ENCODE data around the gene PTBP3. TPM values are rescaled to one million over a fixed set of nuclear protein-coding genes. Genes with fewer than 3 reads are reported as not detected.

Gene PTBP3
- total and polyA plus RNA-seq, 2 of the 4 experiments (the other 2 are of a cell fraction), result 8.6 to 15.6 TPM

GRCh38 chr9:112242147-112242804 is 91.1 kb downstream of the PTBP3 start:
- intact Hi-C loops (cut with micrococcal nuclease) (no loop called here), dilution Hi-C loops (cut with HindIII; ENCODE audit: low sequenced_read_pairs, unreplicated experiment) (no loop called here), in situ Hi-C loops (cut with MboI; ENCODE audit: low sequenced_read_pairs) (no loop called here)
- H4K91ac ChIP-seq (ENCODE audit: insufficient read depth, low read depth, low read length), result no peak overlapping the region; the same call in 1 of the 2 replicates
- H3K4me1 ChIP-seq (ENCODE audit: control insufficient read depth, insufficient read depth, low read length), result no peaks in the 10 kb centered on the region; the same call in 1 of the 2 replicates
- no peak overlapping the region for H3K27ac ChIP-seq (ENCODE audit: insufficient read depth, low read length)
- ChIA-PET CTCF (no interaction called here), POLR2A (ENCODE audit: unreplicated experiment) (no interaction called here)
- H2BK15ac ChIP-seq (ENCODE audit: low read depth, low read length), result no peak overlapping the region
- H2AFZ ChIP-seq (replicated peaks; ENCODE audit: low read length, poor library complexity), result no peak overlapping the region
- no peak overlapping the region for H3K4me3 ChIP-seq (ENCODE audit: insufficient read depth, low read depth, low read length)
- H3K18ac ChIP-seq (ENCODE audit: low read depth, low read length), result no peak overlapping the region
- peak overlapping the region; percentile 46; the same call in 1 of the 2 replicates for H2AK5ac ChIP-seq (ENCODE audit: low read depth, low read length)
- WGBS, 2 experiments (ENCODE audit: extremely low coverage in 2 of 2, insufficient read length in 1 of 2), result no CpG with 5 or more reads among the region's 6 CpGs
- no peak overlapping the region for H3K23ac ChIP-seq (ENCODE audit: low read depth, low read length)
- no peak overlapping the region for H3K56ac ChIP-seq (ENCODE audit: extremely low read depth, insufficient read depth, low read length)
- H3K4me2 ChIP-seq (ENCODE audit: low read depth, low read length), result no peak overlapping the region
- no TSS peak for BruUV-seq (replicated peaks)
- H4K5ac ChIP-seq (ENCODE audit: low read depth, low read length), result no peak overlapping the region
- ATAC-seq (ENCODE audit: low read depth) (no peak), DNase-seq (no peak)
- H3K4ac ChIP-seq (ENCODE audit: low read depth, low read length), result peak overlapping the region; percentile 51; the same call in 1 of the 2 replicates
- H3K9ac ChIP-seq (ENCODE audit: low read depth, low read length), result no peak overlapping the region
- no peaks in the 10 kb centered on the region for H3K9me3 ChIP-seq (ENCODE audit: control insufficient read depth, insufficient read depth, low read length)
- no peak overlapping the region for H3K14ac ChIP-seq (replicated peaks; ENCODE audit: low read depth, low read length)
- H4K8ac ChIP-seq (ENCODE audit: low read depth in 2 of 2, low read length in 2 of 2), result no peak overlapping the region
- peak overlapping the region; percentile 32; the same call in 1 of the 2 replicates for H2BK20ac ChIP-seq (ENCODE audit: low read depth, low read length)
- TF ChIP-seq FOS (IDR thresholded peaks at IDR 0.05; ENCODE audit: low read depth, low read length), result no peak
- TF ChIP-seq RCOR1 (IDR thresholded peaks at IDR 0.05; ENCODE audit: insufficient replicate concordance, low read length), result no peak
- TF ChIP-seq SMC3 (IDR thresholded peaks at IDR 0.05; ENCODE audit: low read depth, low read length), result no peak
- no peak for TF ChIP-seq USF2 (IDR thresholded peaks at IDR 0.05; ENCODE audit: low read depth, low read length)
- TF ChIP-seq CTCF (conservative IDR thresholded peaks at IDR 0.05; ENCODE audit: low read depth, low read length), result no peak
- no peak for TF ChIP-seq CHD1 (IDR thresholded peaks at IDR 0.05; ENCODE audit: low read depth, low read length)
- TF ChIP-seq NFE2L2 (IDR thresholded peaks at IDR 0.05; ENCODE audit: low read depth, low read length), result no peak
- TF ChIP-seq ELK1 (IDR thresholded peaks at IDR 0.05; ENCODE audit: borderline replicate concordance, low read depth, low read length), result no peak
- no peak for TF ChIP-seq BHLHE40 (IDR thresholded peaks at IDR 0.05; ENCODE audit: low read depth, low read length)
- no peak for TF ChIP-seq CEBPB (IDR thresholded peaks at IDR 0.05; ENCODE audit: low read depth, low read length)
- no peak for TF ChIP-seq MAFK (IDR thresholded peaks at IDR 0.05; ENCODE audit: low read depth, low read length)
- no peak for TF ChIP-seq MAZ (IDR thresholded peaks at IDR 0.05; ENCODE audit: borderline replicate concordance, low read depth, low read length)
- TF ChIP-seq RAD21 (IDR thresholded peaks at IDR 0.05; ENCODE audit: low read length), result no peak
- no peak for TF ChIP-seq MXI1 (IDR thresholded peaks at IDR 0.05; ENCODE audit: borderline replicate concordance, low read depth, low read length)
- no peak for TF ChIP-seq RFX5 (IDR thresholded peaks at IDR 0.05; ENCODE audit: low read depth, low read length)
- no peak for TF ChIP-seq POLR2A (IDR thresholded peaks at IDR 0.05; ENCODE audit: low read depth, low read length)
- H2AK9ac ChIP-seq (replicated peaks; ENCODE audit: low read depth, low read length, poor library complexity), result no peak overlapping the region
- peaks cover 14 to 47% of the 10 kb centered on the region in 2 experiments for H3K79me1 ChIP-seq (ENCODE audit: low read depth in 1 of 2, low read length in 2 of 2)
- H4K20me1 ChIP-seq (ENCODE audit: insufficient read depth, low read length), result no peaks in the 10 kb centered on the region
- no peak overlapping the region; the same call in 1 of the 2 replicates for H2BK120ac ChIP-seq (ENCODE audit: low read depth, low read length)
- H3K9me1 ChIP-seq (ENCODE audit: insufficient read depth, low read length), result peaks cover 7% of the 10 kb centered on the region
- H3K27me3 ChIP-seq (ENCODE audit: control insufficient read depth, insufficient read depth, low read length), result no peaks in the 10 kb centered on the region
- peaks cover 3% of the 10 kb centered on the region; the same call in 1 of the 2 replicates for H3K36me3 ChIP-seq (ENCODE audit: control insufficient read depth, insufficient read depth, low read length)
- no peak overlapping the region for H2BK5ac ChIP-seq (ENCODE audit: low read depth, low read length, poor library complexity, severe bottlenecking)

All from IMR-90 (cell line).